Hair follicular keratinocyte (primary cell): Measurements from ENCODE around the gene NKG7. TPM values are rescaled to one million over a fixed set of nuclear protein-coding genes. Genes with fewer than 3 reads are reported as not detected.

Experiments used
- total RNA-seq: library from RNA; depleted of rRNA; stranded (reverse); fragments of >200 nt; gene quantifications from 2 replicates; pipeline ENCODE4 v1.2.3, GENCODE V29; 2015

The NKG7 gene, protein sequence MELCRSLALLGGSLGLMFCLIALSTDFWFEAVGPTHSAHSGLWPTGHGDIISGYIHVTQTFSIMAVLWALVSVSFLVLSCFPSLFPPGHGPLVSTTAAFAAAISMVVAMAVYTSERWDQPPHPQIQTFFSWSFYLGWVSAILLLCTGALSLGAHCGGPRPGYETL
- not detected in 2 replicates for total RNA-seq

GRCh38 chr19:51372649-51373504 is at the start of gene NKG7:
Gene NKG7 (minus strand): TSS chr19:51372654. CDS start chr19:51372535, 119 bp downstream.

GRCh38 chr19:51417107-51417809 is 44.8 kb upstream of the NKG7 start, which contains the start of gene SIGLEC10:
Gene SIGLEC10 (minus strand): TSS chr19:51417642. CDS start chr19:51417581, 61 bp downstream.

DNA sequence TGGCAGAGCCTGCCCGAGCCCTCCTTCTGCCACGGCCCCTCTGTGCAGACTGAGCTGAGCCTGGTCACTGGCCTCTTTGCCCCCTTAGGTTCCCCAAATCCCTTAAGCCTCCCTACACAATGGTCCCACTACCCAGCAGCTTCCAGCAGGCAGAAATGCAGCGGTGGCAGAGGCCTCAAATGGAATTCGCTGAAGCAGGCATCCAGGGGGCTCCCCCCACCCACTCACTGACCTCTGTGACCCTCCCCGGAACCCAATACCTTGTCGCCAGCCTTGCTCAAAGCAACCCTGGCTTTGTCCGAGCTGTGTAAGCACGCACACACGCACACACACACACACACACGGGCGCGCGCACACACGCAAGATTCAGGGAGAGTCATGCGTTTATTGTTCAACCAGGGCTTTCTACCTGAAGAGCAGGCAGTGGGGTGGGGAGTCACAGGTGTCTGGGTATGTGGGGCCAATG is 15.5 kb upstream of the NKG7 start, which contains the start of gene LIM2:
Gene LIM2 (minus strand): TSS at position 51 of the 466 bp plus-strand sequence. CDS start 531 bp downstream, outside the sequence.

DNA sequence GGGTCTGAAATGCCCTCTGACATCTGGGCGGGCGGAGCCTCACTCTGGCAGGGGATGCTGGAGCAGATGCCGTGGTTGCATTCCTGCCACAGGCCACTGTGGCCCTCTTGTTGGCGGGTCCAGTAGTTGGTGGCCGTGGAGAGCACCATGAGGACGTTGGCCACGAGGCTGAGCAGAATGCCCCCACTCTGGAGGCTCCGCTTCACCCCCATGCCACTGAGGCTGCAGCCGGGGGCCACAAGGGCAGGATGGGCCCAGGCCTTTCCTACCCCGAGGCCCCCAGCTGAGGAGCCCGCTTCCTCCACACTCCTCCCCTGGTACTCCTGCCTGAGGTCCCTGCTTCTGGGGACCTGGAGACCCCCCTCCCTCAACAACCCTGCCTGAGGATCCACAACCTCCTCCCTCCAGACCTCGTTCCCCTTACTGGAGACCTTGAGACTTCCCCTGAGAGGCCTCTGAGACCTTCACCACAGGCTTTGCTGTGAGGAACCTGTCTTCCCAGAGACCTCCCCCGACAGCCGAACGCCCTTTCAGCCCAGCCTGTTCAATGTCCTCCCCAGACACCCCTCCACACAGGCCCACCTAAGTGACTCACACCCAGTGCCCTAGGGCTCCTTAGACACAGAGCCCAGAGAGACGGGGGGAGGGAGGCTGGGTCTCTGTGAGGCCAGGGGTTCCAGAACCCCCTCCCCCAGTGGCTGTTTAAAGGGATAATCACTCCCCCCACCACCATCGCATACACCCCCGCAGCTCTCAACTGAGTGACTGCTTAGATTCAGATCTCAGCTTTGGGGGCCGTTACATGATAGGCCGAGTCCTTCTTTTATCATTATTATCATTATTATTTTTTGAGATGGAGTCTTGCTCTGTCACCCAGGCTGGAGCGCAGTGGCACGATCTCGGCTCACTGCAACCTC is 3.8 kb downstream of the NKG7 start, which contains the start of gene CLDND2:
Gene CLDND2 (minus strand): TSS at position 638 of the 917 bp plus-strand sequence. CDS start 426 bp downstream, at position 212.

DNA sequence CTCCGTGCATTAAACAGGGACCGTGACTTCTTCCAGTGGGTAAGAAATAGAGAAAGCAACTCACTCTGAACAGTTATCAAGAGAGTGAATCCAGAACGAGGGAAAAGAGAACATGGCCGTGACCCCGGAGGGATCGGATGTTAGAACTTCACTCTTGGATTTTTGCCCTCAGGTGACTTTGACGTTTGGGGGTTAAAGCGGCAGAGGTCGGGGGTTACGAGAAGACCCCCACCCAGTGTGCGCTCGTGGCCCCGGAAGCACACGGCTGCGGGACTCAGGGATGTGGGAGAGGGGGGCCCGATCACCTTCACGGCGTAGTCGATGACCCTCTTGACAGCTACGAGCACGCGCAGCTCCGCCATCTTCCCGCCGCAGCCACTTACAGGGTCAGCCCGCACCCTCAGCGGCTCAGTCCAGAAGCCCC is 6.5 kb downstream of the NKG7 start, which contains the start of gene ETFB:
Gene ETFB (minus strand): TSS at position 424 of the 424 bp plus-strand sequence. CDS start 62 bp downstream, at position 362.

GRCh38 chr19:51341976-51342580 is 30.4 kb downstream of the NKG7 start, which contains the start of gene VSIG10L:
Gene VSIG10L (minus strand): TSS chr19:51342139. CDS start chr19:51342124, 15 bp downstream.

Other genes with a start within 250 kb of the NKG7 start
- not detected in 2 replicates for gene SIGLEC9, start 247.7 kb downstream of the NKG7 start, total RNA-seq
- not detected in 2 replicates for gene SIGLEC7, start 230.4 kb downstream of the NKG7 start, total RNA-seq
- not detected in 2 replicates for gene CD33, start 147.6 kb downstream of the NKG7 start, total RNA-seq
- not detected in 2 replicates for gene SIGLECL1, start 121.6 kb downstream of the NKG7 start, total RNA-seq
- gene IGLON5, start 61.0 kb downstream of the NKG7 start, total RNA-seq: not detected in 2 replicates
- gene VSIG10L, start 30.5 kb downstream of the NKG7 start, total RNA-seq: 0.08 and 0.62 TPM in 2 replicates
- gene ETFB, start 6.3 kb downstream of the NKG7 start, total RNA-seq: 81.5 and 103 TPM in 2 replicates
- not detected in 2 replicates for gene CLDND2, start 3.7 kb downstream of the NKG7 start, total RNA-seq
- not detected in 2 replicates for gene LIM2, start 15.3 kb upstream of the NKG7 start, total RNA-seq
- gene C19orf84, start 17.9 kb upstream of the NKG7 start, total RNA-seq: not detected in 2 replicates
- not detected in 2 replicates for gene SIGLEC10, start 45.0 kb upstream of the NKG7 start, total RNA-seq
- gene SIGLEC8, start 85.8 kb upstream of the NKG7 start, total RNA-seq: not detected in 2 replicates
- not detected in 2 replicates for gene CEACAM18, start 105.9 kb upstream of the NKG7 start, total RNA-seq
- not detected in 2 replicates for gene SIGLEC12, start 129.1 kb upstream of the NKG7 start, total RNA-seq
- gene SIGLEC6, start 159.0 kb upstream of the NKG7 start, total RNA-seq: not detected in 2 replicates
- gene ZNF175, start 198.6 kb upstream of the NKG7 start, total RNA-seq: 2.4 and 4.8 TPM in 2 replicates